ENCODE results near the gene FAM81B.

The FAM81B gene

GRCh38 chr5:95484421-95484820, 93.3 kb downstream of the FAM81B start:
- H3K27ac ChIP-seq: no peak overlapping the region
- CTCF ChIA-PET: no interaction called here
- no peak for DNase-seq (ENCODE audit: low spot score)
- POLR2A ChIA-PET (ENCODE audit: low non-redundant PET): no interaction called here
- TF ChIP-seq CTCF (conservative IDR thresholded peaks at IDR 0.05; ENCODE audit: low read depth): no peak

- no peak for TF ChIP-seq CTCF (conservative IDR thresholded peaks at IDR 0.05; ENCODE audit: low read depth)
- ChIA-PET CTCF (no interaction called here), POLR2A (ENCODE audit: low non-redundant PET) (no interaction called here)
- H3K27ac ChIP-seq: no peak overlapping the region
- no peak for DNase-seq (ENCODE audit: low spot score)
These were observed 95.0 kb downstream of the FAM81B start for GRCh38 chr5:95486191-95486590.

GRCh38 chr5:95487880-95488279, 96.7 kb downstream of the FAM81B start:
- POLR2A ChIA-PET (ENCODE audit: low non-redundant PET): no interaction called here
- TF ChIP-seq CTCF (conservative IDR thresholded peaks at IDR 0.05; ENCODE audit: low read depth): no peak
- CTCF ChIA-PET: no interaction called here
- no peak overlapping the region for H3K27ac ChIP-seq
- no peak for DNase-seq (ENCODE audit: low spot score)
